ENCODE results near the gene CFAP65.

GRCh38 chr2:219026946-219027345 lies 14.4 kb downstream of the CFAP65 start:
- TF ChIP-seq, protein P1, sequence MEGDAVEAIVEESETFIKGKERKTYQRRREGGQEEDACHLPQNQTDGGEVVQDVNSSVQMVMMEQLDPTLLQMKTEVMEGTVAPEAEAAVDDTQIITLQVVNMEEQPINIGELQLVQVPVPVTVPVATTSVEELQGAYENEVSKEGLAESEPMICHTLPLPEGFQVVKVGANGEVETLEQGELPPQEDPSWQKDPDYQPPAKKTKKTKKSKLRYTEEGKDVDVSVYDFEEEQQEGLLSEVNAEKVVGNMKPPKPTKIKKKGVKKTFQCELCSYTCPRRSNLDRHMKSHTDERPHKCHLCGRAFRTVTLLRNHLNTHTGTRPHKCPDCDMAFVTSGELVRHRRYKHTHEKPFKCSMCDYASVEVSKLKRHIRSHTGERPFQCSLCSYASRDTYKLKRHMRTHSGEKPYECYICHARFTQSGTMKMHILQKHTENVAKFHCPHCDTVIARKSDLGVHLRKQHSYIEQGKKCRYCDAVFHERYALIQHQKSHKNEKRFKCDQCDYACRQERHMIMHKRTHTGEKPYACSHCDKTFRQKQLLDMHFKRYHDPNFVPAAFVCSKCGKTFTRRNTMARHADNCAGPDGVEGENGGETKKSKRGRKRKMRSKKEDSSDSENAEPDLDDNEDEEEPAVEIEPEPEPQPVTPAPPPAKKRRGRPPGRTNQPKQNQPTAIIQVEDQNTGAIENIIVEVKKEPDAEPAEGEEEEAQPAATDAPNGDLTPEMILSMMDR (IDR thresholded peaks at IDR 0.05), result no peak
- TF ChIP-seq EZH2 (IDR thresholded peaks at IDR 0.05), result no peak

Data from neural progenitor cell (in vitro differentiated cells).